Bronchial epithelial cell (primary cell): ENCODE data around the gene EWSR1. TPM values are rescaled to one million over a fixed set of nuclear protein-coding genes. Genes with fewer than 3 reads are reported as not detected.

Experiments
- DNase-seq: peaks from one replicate; pipeline ENCODE4 v3.0.0-alpha.2; 2010; ENCODE audit warnings: low read depth
- FAIRE-seq: peaks from 2 replicates; lab custom pipeline; 2011; peaks lifted over from hg19 to GRCh38; lab: Jason Lieb, UNC
- H3K27me3 ChIP-seq: 2 replicates; pipeline ENCODE4 v1.5.1; 2011; ENCODE audit warnings: low read length; ENCODE audit not compliant: control insufficient read depth, insufficient read depth
- H3K36me3 ChIP-seq: 2 replicates; pipeline ENCODE4 v1.5.1; 2011; ENCODE audit warnings: low read length; ENCODE audit not compliant: control insufficient read depth, insufficient read depth
- H3K4me3 ChIP-seq: 2 replicates; pipeline ENCODE4 v1.5.1; 2011; ENCODE audit warnings: mild to moderate bottlenecking, low read depth, low read length, control low read depth
- CTCF ChIP-seq: IDR thresholded peaks from 2 replicates; pipeline ENCODE4 v1.5.1; 2011; ENCODE audit warnings: mild to moderate bottlenecking, moderate library complexity, low read length, control low read depth, inconsistent platforms; ENCODE audit not compliant: insufficient read depth, severe bottlenecking
- total RNA-seq: library from RNA; depleted of rRNA; stranded (reverse); fragments of >200 nt; gene quantifications from 2 replicates; pipeline ENCODE4 v1.2.1, GENCODE V29; 2014

The EWSR1 gene
- total RNA-seq, 1 donor from 2014 or later = 87.1 TPM

- FAIRE-seq (no peak), DNase-seq (no peak)
- Histone ChIP-seq H3K36me3 (peaks cover 23% of the 10 kb centered on the region), H3K27me3 (no peaks in the 10 kb centered on the region), H3K4me3 (no peak overlapping the region)
- no peak for TF ChIP-seq CTCF
These were observed 61.5 kb downstream of the EWSR1 start for GRCh38 chr22:29329581-29329980.

DNA sequence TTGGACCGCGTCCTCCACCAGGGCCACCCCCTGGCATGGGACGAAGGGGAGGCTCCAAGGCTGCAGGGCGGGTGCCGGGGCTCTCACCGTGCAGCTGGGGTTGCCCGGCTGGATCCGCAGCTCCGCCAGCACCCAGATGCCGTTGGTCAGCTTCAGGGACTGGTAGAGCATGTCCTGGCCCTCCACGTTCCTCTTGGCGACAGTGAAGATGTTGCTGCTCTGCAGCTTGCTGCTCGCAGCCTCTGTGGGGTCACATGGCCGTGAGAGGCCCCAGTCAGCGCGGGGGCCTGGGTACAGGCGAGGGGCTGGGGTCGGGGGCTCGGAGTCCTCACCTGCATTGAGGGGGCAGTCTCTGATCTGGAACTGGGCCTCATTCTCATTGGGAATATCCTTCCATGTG is 62.2 kb downstream of the EWSR1 start:
- FAIRE-seq = no peak
- Histone ChIP-seq H3K36me3 (peaks cover 24% of the 10 kb centered on the region), H3K4me3 (no peak overlapping the region), H3K27me3 (no peaks in the 10 kb centered on the region)
- TF ChIP-seq CTCF = no peak
- DNase-seq = no peak

DNA sequence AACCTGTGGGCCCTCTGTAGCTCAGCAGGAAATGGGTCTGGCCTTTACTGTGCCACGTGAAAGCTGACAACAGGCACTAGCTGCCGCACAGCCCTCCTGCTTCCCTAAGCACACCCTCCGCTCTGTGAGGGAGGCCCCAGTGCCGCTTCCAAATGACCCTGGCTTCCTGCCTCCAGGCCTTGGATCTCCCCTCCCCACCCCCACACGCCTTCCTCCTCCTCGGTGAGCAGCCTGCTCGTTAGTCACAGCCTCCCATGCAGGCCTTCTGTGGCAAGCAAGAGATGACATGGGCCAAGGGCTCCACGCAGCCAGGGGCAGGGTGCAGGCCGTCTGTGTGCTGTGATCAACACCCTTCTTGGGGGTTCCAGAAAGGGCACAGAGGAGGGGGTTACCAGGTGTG is 62.7 kb downstream of the EWSR1 start:
- Histone ChIP-seq H3K36me3 (peaks cover 24% of the 10 kb centered on the region), H3K4me3 (no peak overlapping the region), H3K27me3 (no peaks in the 10 kb centered on the region)
- no peak for TF ChIP-seq CTCF
- DNase-seq = no peak
- FAIRE-seq = no peak

- FAIRE-seq (no peak), DNase-seq (no peak)
- Histone ChIP-seq H3K36me3 (peaks cover 24% of the 10 kb centered on the region), H3K27me3 (no peaks in the 10 kb centered on the region), H3K4me3 (no peak overlapping the region)
- no peak for TF ChIP-seq CTCF
These were observed 63.1 kb downstream of the EWSR1 start for GRCh38 chr22:29331213-29331612.

- no peak for DNase-seq
- TF ChIP-seq CTCF = no peak
- Histone ChIP-seq H3K36me3 (peaks cover 23% of the 10 kb centered on the region), H3K27me3 (no peaks in the 10 kb centered on the region), H3K4me3 (no peak overlapping the region)
- FAIRE-seq = no peak
These were observed 63.7 kb downstream of the EWSR1 start for GRCh38 chr22:29331658-29332300.
